Esophagus muscularis mucosa (tissue), 4 donors: ENCODE data around the gene RAB30. TPM values are rescaled to one million over a fixed set of nuclear protein-coding genes. Genes with fewer than 3 reads are reported as not detected.

Source experiments
- DNase-seq: peaks from one replicate; pipeline ENCODE4 v3.0.0-alpha.2; 2017; ENCODE audit errors: extremely low spot score
- H3K27ac ChIP-seq, 4 donors: fragments of 200-600 bp; sonication (generic); replicated peaks in 1 of 4; 1 replicate in 3 of 4; 2 replicates in 1 of 4; pipeline ENCODE4 v1.5.1; 2016 to 2019; ENCODE audit warnings: mild to moderate bottlenecking in 1 of 4
- H3K27me3 ChIP-seq, 4 donors: fragments of 200-600 bp; sonication (generic); one replicate each; pipeline versions ENCODE4 v1.5.1 to v1.6.0; 2016 to 2019
- H3K36me3 ChIP-seq, 4 donors: fragments of 200-600 bp; sonication (generic); one replicate each; pipeline ENCODE4 v1.5.1; 2016 to 2019
- H3K4me1 ChIP-seq, 4 donors: fragments of 200-600 bp; sonication (generic); one replicate each; pipeline ENCODE4 v1.5.1; 2016 to 2019
- H3K4me3 ChIP-seq, 4 donors: fragments of 200-600 bp; sonication (generic); 1 replicate in 2 of 4; 2 replicates in 2 of 4; pipeline ENCODE4 v1.5.1; 2016 to 2019; ENCODE audit warnings: mild to moderate bottlenecking in 4 of 4, moderate library complexity in 1 of 4
- H3K9me3 ChIP-seq, 4 donors: fragments of 200-600 bp; sonication (generic); 1 replicate in 3 of 4; 2 replicates in 1 of 4; pipeline ENCODE4 v1.5.1; 2016 to 2019
- EP300 ChIP-seq: sonication (generic); formaldehyde crosslinking; IDR thresholded peaks from one replicate; pipeline ENCODE4 v1.6.1; 2017; ENCODE audit warnings: antibody characterized with exemption
- POLR2A ChIP-seq: fragments of 450-650 bp; IDR thresholded peaks from one replicate; pipeline ENCODE4 v1.6.1; 2017; ENCODE audit warnings: antibody characterized with exemption, moderate library complexity, mild to moderate bottlenecking, low read depth
- POLR2AphosphoS5 ChIP-seq, 2 donors: sonication (generic); formaldehyde crosslinking; IDR thresholded peaks; one replicate each; pipeline ENCODE4 v1.6.1; 2017; ENCODE audit warnings: antibody characterized with exemption in 2 of 2
- WGBS: methylation state at CpG from one replicate; pipeline ENCODE4 v1.1.5; 2018; 5-methylcytosine and 5-hydroxymethylcytosine counted together
- intact Hi-C: fragments of 100-400 bp; cut with DNase I; formaldehyde crosslinking; loops from one replicate; pipeline ENCODE4 v1.15.1; 2023
- total RNA-seq, 4 donors: library from RNA; depleted of rRNA; stranded (reverse); fragments of >200 nt; gene quantifications; one replicate each; pipeline versions ENCODE4 v1.1.0 to v1.2.1, GENCODE V29; 2016
- TF ChIP-seq, protein P1 (sequence below), 3 experiments: fragments of 200-600 bp in 2 of 3; fragments of 450-650 bp in 1 of 3; sonication (generic) in 2 of 3; IDR thresholded peaks; one replicate each; pipeline ENCODE4 v1.5.1; 2017 to 2019; ENCODE audit warnings: antibody characterized with exemption in 3 of 3, mild to moderate bottlenecking in 2 of 3, moderate library complexity in 1 of 3

The RAB30 gene
- total RNA-seq, 4 donors from 2014 or later: 11.3 to 19.8 (median 18.2) TPM

DNA sequence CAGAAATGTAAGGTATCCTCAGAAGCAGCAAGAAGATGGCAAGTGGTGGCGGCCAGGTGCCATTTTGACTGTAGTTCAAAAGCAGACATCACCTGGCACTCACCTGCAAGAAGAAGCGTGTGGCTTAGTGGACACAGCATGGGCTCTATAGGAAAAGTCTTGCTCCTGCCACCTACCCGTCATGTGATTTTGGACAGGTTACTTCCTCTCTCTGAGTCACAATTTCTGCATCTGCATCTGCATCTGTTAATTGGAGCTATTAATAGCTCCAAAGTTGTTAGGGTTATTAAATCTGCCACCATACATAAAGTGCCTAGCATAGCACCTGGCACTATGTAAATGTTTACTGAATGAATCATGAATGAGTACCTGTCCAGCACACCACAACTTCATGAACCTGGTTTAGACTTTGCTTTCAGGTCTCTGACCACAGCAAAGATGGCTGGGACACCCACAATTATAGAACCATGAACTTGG is 16.8 kb downstream of the RAB30 start:
- intact Hi-C loops: no loop called here
- H3K36me3 ChIP-seq: no peaks in the 10 kb centered on the region
- no peaks in the 10 kb centered on the region for H3K27me3 ChIP-seq
- no peaks in the 10 kb centered on the region for H3K9me3 ChIP-seq
- H3K27ac ChIP-seq: no peak overlapping the region
- TF ChIP-seq EP300 (no peak), POLR2A (no peak), POLR2AphosphoS5 (IDR thresholded peaks at IDR 0.05) (no peak)
- TF ChIP-seq, protein P1, sequence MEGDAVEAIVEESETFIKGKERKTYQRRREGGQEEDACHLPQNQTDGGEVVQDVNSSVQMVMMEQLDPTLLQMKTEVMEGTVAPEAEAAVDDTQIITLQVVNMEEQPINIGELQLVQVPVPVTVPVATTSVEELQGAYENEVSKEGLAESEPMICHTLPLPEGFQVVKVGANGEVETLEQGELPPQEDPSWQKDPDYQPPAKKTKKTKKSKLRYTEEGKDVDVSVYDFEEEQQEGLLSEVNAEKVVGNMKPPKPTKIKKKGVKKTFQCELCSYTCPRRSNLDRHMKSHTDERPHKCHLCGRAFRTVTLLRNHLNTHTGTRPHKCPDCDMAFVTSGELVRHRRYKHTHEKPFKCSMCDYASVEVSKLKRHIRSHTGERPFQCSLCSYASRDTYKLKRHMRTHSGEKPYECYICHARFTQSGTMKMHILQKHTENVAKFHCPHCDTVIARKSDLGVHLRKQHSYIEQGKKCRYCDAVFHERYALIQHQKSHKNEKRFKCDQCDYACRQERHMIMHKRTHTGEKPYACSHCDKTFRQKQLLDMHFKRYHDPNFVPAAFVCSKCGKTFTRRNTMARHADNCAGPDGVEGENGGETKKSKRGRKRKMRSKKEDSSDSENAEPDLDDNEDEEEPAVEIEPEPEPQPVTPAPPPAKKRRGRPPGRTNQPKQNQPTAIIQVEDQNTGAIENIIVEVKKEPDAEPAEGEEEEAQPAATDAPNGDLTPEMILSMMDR (IDR thresholded peaks at IDR 0.05): no peak
- H3K4me3 ChIP-seq: no peak overlapping the region
- H3K4me1 ChIP-seq: peaks cover 38 to 45% (median 43%) of the 10 kb centered on the region in 4 donors
- no peak for DNase-seq
- WGBS: 99% methylated on average over 3 of the region's 3 CpGs

DNA sequence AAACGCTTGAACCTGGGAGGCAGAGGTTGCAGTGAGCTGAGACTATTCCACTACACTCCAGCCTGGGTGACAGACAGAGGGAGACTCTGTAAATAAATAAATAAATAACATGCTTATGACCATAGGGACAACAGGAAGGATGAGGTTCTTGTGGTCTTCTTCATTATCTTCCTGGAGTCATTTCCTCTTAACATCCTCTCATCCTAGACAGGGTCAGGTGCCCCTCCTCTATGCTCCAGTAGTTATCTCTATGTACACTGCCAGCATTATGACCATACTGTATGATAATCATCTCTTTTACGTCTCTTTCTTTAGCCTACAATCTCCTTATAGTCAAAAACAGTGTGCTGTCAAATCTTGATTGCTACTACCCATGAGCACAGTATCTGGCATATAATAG is 17.7 kb downstream of the RAB30 start:
- Histone ChIP-seq H3K4me1 (peaks cover 38 to 46% (median 42%) of the 10 kb centered on the region in 4 donors), H3K27ac (no peak overlapping the region)
- TF ChIP-seq EP300: no peak
- TF ChIP-seq, protein P1 (IDR thresholded peaks at IDR 0.05): no peak
- TF ChIP-seq POLR2AphosphoS5 (IDR thresholded peaks at IDR 0.05): no peak
- no peak for TF ChIP-seq POLR2A

DNA sequence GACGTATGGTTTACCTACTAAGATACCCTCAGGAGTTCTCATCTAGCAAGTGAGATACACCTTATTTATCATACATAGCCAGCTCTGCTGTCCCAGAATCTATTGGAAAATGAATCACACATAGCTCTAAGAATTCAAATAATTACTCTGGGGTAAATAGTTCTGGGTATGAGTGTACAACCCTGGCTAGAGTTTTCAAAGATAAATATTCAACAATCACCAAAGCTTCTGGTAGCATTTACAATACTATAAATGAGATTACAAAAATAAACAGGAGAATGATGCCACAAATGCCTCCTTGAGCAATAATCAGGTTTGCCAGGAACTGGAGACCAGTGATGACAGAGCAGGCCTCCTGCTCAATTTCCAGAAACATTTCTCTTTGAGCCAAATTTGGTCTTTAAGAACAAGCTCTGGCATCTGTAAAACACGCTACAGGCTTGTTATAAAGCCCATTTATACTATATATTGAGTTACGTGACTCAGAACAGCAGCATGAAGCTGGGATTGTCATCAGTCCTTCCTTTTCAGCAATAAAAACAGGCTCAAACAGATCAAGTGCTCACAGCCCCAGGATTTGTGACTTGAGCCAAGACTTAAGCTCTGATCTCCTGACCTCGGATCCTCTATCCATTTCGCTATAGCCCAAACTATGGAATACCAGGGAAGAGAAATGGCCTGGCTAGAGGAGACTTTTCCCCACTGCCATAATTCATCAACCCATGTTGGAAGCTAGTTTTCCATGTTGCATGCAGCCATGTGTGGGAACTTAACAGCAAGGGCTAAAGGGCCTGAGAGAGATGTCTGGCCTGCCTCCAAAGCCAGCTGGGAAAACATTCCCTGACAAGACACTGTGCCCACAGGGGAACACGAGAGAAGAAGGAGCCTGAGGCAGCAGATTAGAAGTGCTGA is 19.7 kb downstream of the RAB30 start:
- Histone ChIP-seq H3K4me3 (no peak overlapping the region), H3K27me3 (no peaks in the 10 kb centered on the region), H3K27ac (peak overlapping the region; percentile 78 to 86 (median 84)), H3K36me3 (no peaks in the 10 kb centered on the region), H3K4me1 (peaks cover 44 to 66% (median 58%) of the 10 kb centered on the region in 4 donors), H3K9me3 (no peaks in the 10 kb centered on the region)
- whole genome bisulfite sequencing: 42% methylated on average over 6 of the region's 6 CpGs
- intact Hi-C loops: no loop called here
- TF ChIP-seq POLR2AphosphoS5 (IDR thresholded peaks at IDR 0.05) (peak in 1 of 2 donors; percentile 77), EP300 (peak; percentile 89), POLR2A (no peak)
- TF ChIP-seq, protein P1 (IDR thresholded peaks at IDR 0.05): no peak
- no peak for DNase-seq

More for the DNA sequence above, 17.7 kb downstream of the RAB30 start:
- no peaks in the 10 kb centered on the region for H3K9me3 ChIP-seq
- H3K4me3 ChIP-seq: no peak overlapping the region
- H3K27me3 ChIP-seq: no peaks in the 10 kb centered on the region
- intact Hi-C loops: no loop called here
- WGBS: 88% methylated on average over 2 of the region's 2 CpGs
- H3K36me3 ChIP-seq: no peaks in the 10 kb centered on the region
- no peak for DNase-seq

- H3K4me3 ChIP-seq: no peak overlapping the region
- whole genome bisulfite sequencing: 65% methylated on average over 4 of the region's 4 CpGs
- no peaks in the 10 kb centered on the region for H3K27me3 ChIP-seq
- H3K36me3 ChIP-seq: no peaks in the 10 kb centered on the region
- TF ChIP-seq EP300 (no peak), POLR2AphosphoS5 (IDR thresholded peaks at IDR 0.05) (no peak), POLR2A (no peak)
- TF ChIP-seq, protein P1 (IDR thresholded peaks at IDR 0.05): no peak
- DNase-seq: no peak
- peaks cover 46 to 72% (median 68%) of the 10 kb centered on the region in 4 donors for H3K4me1 ChIP-seq
- H3K27ac ChIP-seq: peak overlapping the region; percentile 39 to 71 (median 50)
- H3K9me3 ChIP-seq: no peaks in the 10 kb centered on the region
- intact Hi-C loops: loop anchor here (10.0 kb wide), 1 partner anchor 53 kb away; no protein-coding TSS in a partner anchor
Observed at GRCh38 chr11:83047515-83048225, 24.0 kb downstream of the RAB30 start.
